ENCODE data around the gene AVEN.

DNA sequence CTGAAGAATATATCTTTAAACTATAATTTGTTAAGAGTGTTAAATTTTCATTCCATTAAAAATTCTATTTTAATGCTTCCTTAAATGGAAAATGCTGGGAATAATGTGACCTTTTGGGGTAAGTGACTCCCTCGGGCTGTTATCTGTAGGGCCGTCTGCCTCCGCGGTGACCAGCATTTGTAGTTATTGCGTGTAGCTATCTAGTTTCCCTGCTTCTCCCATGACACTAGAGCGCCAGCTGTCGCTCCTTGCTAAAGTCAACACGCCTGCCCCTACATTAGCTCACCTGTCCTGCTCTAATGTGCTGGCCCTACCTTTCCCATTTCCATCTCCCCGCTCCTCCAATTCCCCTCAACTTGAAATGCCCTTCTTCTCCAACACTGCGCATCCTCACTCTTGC, 83.1 kb downstream of the AVEN start:
- TF ChIP-seq POLR2A (IDR thresholded peaks at IDR 0.05) (no peak), POLR2AphosphoS5 (IDR thresholded peaks at IDR 0.05) (no peak)
- TF ChIP-seq, protein P1, sequence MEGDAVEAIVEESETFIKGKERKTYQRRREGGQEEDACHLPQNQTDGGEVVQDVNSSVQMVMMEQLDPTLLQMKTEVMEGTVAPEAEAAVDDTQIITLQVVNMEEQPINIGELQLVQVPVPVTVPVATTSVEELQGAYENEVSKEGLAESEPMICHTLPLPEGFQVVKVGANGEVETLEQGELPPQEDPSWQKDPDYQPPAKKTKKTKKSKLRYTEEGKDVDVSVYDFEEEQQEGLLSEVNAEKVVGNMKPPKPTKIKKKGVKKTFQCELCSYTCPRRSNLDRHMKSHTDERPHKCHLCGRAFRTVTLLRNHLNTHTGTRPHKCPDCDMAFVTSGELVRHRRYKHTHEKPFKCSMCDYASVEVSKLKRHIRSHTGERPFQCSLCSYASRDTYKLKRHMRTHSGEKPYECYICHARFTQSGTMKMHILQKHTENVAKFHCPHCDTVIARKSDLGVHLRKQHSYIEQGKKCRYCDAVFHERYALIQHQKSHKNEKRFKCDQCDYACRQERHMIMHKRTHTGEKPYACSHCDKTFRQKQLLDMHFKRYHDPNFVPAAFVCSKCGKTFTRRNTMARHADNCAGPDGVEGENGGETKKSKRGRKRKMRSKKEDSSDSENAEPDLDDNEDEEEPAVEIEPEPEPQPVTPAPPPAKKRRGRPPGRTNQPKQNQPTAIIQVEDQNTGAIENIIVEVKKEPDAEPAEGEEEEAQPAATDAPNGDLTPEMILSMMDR (IDR thresholded peaks at IDR 0.05), result no peak
